Brain pericyte (primary cell): ENCODE measurements around the gene ZNF22.

ENCODE experiments used
- DNase-seq: peaks from one replicate; pipeline ENCODE4 v3.0.0-alpha.2; 2012; ENCODE audit warnings: low read depth, low spot score

ZNF22 gene

GRCh38 chr10:45000752-45001380 is at the start of gene ZNF22:
Gene ZNF22 (plus strand): TSS chr10:45000923. CDS start chr10:45003369, 2,446 bp downstream.
- DNase-seq, result no peak

GRCh38 chr10:44951576-44952226 is 49.0 kb upstream of the ZNF22 start:
- DNase-seq, result no peak

- no peak for DNase-seq
Observed at GRCh38 chr10:44952779-44953231, 47.9 kb upstream of the ZNF22 start.

- no peak for DNase-seq
Observed at GRCh38 chr10:44954042-44954441, 46.7 kb upstream of the ZNF22 start.

- DNase-seq, result no peak
Observed at GRCh38 chr10:44954962-44955361, 45.8 kb upstream of the ZNF22 start.

- no peak for DNase-seq
Observed at GRCh38 chr10:44955413-44956070, 45.2 kb upstream of the ZNF22 start.

GRCh38 chr10:44956226-44956625 is 44.5 kb upstream of the ZNF22 start:
- no peak for DNase-seq

- DNase-seq, result no peak
Observed at GRCh38 chr10:44956717-44957706, 43.7 kb upstream of the ZNF22 start.

GRCh38 chr10:44958196-44958897 is 42.4 kb upstream of the ZNF22 start:
- no peak for DNase-seq

- no peak for DNase-seq
Observed at GRCh38 chr10:44958898-44959246, 41.9 kb upstream of the ZNF22 start.

- DNase-seq, result no peak
Observed at GRCh38 chr10:44959247-44960087, 41.3 kb upstream of the ZNF22 start, which contains the start of gene RASSF4. Gene RASSF4 (plus strand): TSS chr10:44959802. CDS start chr10:44970203, 10,401 bp downstream.

GRCh38 chr10:44960088-44960460 is 40.6 kb upstream of the ZNF22 start:
- no peak for DNase-seq

- DNase-seq, result no peak
Observed at GRCh38 chr10:44960482-44961229, 40.1 kb upstream of the ZNF22 start.

GRCh38 chr10:44961230-44961571 is 39.5 kb upstream of the ZNF22 start:
- no peak for DNase-seq

- DNase-seq, result no peak
Observed at GRCh38 chr10:44961931-44962750, 38.6 kb upstream of the ZNF22 start.

- no peak for DNase-seq
Observed at GRCh38 chr10:44962870-44963738, 37.6 kb upstream of the ZNF22 start.

- no peak for DNase-seq
Observed at GRCh38 chr10:44963772-44964633, 36.7 kb upstream of the ZNF22 start.
